ENCODE results near the gene ATP8A1.

Gene ATP8A1

DNA sequence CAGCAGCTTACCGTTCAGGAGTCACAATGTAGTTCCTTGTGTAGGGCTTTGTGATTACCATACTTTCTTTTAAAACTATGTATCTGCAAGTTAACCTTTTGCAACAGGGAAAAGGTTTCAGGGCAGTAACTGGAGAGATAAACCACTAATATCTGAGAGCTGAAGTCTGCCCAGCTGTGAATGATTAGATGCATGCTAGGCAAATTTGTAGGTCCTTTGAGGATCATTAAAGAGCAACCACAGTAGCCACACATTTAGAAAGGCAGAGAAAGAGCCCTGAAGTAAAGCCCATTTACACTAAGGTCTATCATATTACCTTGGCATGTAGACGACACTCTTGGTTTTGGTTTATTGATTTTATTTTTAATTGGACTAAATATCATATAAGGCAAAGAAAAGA, 60.0 kb downstream of the ATP8A1 start:
- no peaks in the 10 kb centered on the region for H4K20me1 ChIP-seq (ENCODE audit: insufficient read depth, low read length)
- no peaks in the 10 kb centered on the region for H3K9me3 ChIP-seq (ENCODE audit: insufficient read depth, low read length)
- no peak for TF ChIP-seq EZH2phosphoT487 (IDR thresholded peaks at IDR 0.05; ENCODE audit: low read depth)
- TF ChIP-seq, protein P1, sequence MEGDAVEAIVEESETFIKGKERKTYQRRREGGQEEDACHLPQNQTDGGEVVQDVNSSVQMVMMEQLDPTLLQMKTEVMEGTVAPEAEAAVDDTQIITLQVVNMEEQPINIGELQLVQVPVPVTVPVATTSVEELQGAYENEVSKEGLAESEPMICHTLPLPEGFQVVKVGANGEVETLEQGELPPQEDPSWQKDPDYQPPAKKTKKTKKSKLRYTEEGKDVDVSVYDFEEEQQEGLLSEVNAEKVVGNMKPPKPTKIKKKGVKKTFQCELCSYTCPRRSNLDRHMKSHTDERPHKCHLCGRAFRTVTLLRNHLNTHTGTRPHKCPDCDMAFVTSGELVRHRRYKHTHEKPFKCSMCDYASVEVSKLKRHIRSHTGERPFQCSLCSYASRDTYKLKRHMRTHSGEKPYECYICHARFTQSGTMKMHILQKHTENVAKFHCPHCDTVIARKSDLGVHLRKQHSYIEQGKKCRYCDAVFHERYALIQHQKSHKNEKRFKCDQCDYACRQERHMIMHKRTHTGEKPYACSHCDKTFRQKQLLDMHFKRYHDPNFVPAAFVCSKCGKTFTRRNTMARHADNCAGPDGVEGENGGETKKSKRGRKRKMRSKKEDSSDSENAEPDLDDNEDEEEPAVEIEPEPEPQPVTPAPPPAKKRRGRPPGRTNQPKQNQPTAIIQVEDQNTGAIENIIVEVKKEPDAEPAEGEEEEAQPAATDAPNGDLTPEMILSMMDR (IDR thresholded peaks at IDR 0.05; ENCODE audit: low read depth, low read length), result no peak
- H2AFZ ChIP-seq (ENCODE audit: low read depth, low read length), result no peak overlapping the region
- no peaks in the 10 kb centered on the region for H3K79me2 ChIP-seq (ENCODE audit: low read length)
- H3K4me3 ChIP-seq (ENCODE audit: low read length), result no peak overlapping the region
- no peaks in the 10 kb centered on the region for H3K27me3 ChIP-seq (ENCODE audit: low read depth, low read length)
- peaks cover 11% of the 10 kb centered on the region for H3K4me1 ChIP-seq (ENCODE audit: low read length)
- H3K9ac ChIP-seq (ENCODE audit: low read length), result no peak overlapping the region
- no peak overlapping the region for H3K4me2 ChIP-seq (ENCODE audit: low read length)
- H3K36me3 ChIP-seq (replicated peaks; ENCODE audit: low read depth, low read length), result no peaks in the 10 kb centered on the region
- H3K27ac ChIP-seq (ENCODE audit: low read length), result no peak overlapping the region

DNA sequence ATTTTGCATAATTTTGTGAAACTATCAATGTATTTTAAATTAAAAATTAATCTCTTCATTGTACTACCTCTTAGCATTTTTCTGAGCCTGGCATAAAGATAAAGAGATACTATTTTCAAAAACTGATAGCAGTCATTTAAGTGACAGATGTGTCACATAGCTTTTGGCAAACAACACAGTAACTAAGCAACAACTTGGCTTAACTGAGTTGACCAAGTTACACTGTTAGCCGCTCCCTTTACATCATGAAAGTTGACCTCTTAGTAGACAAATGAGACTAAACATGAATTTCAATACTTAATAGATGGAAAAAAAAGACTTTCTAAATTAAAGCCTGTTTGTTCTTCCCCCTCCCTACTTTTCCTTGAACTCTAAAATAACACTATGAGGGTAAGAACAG, 62.0 kb downstream of the ATP8A1 start:
- Histone ChIP-seq H3K27ac (ENCODE audit: low read length) (no peak overlapping the region), H3K9ac (ENCODE audit: low read length) (no peak overlapping the region), H3K4me3 (ENCODE audit: low read length) (no peak overlapping the region), H3K36me3 (replicated peaks; ENCODE audit: low read depth, low read length) (no peaks in the 10 kb centered on the region), H3K9me3 (ENCODE audit: insufficient read depth, low read length) (no peaks in the 10 kb centered on the region), H3K79me2 (ENCODE audit: low read length) (no peaks in the 10 kb centered on the region), H2AFZ (ENCODE audit: low read depth, low read length) (no peak overlapping the region), H3K27me3 (ENCODE audit: low read depth, low read length) (no peaks in the 10 kb centered on the region), H3K4me2 (ENCODE audit: low read length) (no peak overlapping the region), H3K4me1 (ENCODE audit: low read length) (0 out of 2 replicates have a peak, but pooled peaks cover 2% of the 10 kb centered on the region), H4K20me1 (ENCODE audit: insufficient read depth, low read length) (no peaks in the 10 kb centered on the region)
- no peak for TF ChIP-seq EZH2phosphoT487 (IDR thresholded peaks at IDR 0.05; ENCODE audit: low read depth)
- TF ChIP-seq, protein P1 (IDR thresholded peaks at IDR 0.05; ENCODE audit: low read depth, low read length), result no peak

DNA sequence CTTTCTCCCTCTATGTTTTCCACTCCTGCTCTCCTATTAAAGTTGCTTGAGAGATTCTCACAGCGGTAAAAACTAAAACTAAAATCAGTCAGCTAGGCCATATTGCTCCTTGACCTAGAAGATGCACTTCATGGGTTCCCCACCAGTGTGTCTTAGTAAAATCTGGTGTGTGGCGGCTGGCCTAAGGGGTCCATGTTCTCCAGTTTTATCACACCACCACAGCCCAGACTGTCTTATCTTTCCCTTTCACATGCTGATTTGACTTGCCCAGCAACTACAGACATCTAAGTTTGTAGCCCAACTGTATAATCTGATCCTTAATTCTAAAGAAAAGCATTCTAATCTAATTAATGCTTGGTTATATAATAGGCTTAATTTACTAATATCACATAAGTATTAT, 68.0 kb downstream of the ATP8A1 start:
- no peaks in the 10 kb centered on the region for H3K4me1 ChIP-seq (ENCODE audit: low read length)
- no peak overlapping the region for H2AFZ ChIP-seq (ENCODE audit: low read depth, low read length)
- H3K4me2 ChIP-seq (ENCODE audit: low read length), result no peak overlapping the region
- peaks cover 9% of the 10 kb centered on the region for H3K36me3 ChIP-seq (replicated peaks; ENCODE audit: low read depth, low read length)
- H3K9me3 ChIP-seq (ENCODE audit: insufficient read depth, low read length), result no peaks in the 10 kb centered on the region
- no peak overlapping the region for H3K27ac ChIP-seq (ENCODE audit: low read length)
- no peak overlapping the region for H3K9ac ChIP-seq (ENCODE audit: low read length)
- no peaks in the 10 kb centered on the region for H3K79me2 ChIP-seq (ENCODE audit: low read length)
- no peak overlapping the region for H3K4me3 ChIP-seq (ENCODE audit: low read length)
- TF ChIP-seq, protein P1 (IDR thresholded peaks at IDR 0.05; ENCODE audit: low read depth, low read length), result no peak
- no peak for TF ChIP-seq EZH2phosphoT487 (IDR thresholded peaks at IDR 0.05; ENCODE audit: low read depth)
- no peaks in the 10 kb centered on the region for H3K27me3 ChIP-seq (ENCODE audit: low read depth, low read length)
- H4K20me1 ChIP-seq (ENCODE audit: insufficient read depth, low read length), result no peaks in the 10 kb centered on the region

- Histone ChIP-seq H3K36me3 (replicated peaks; ENCODE audit: low read depth, low read length) (peaks cover 16% of the 10 kb centered on the region), H3K4me3 (ENCODE audit: low read length) (no peak overlapping the region), H4K20me1 (ENCODE audit: insufficient read depth, low read length) (no peaks in the 10 kb centered on the region), H3K27ac (ENCODE audit: low read length) (no peak overlapping the region), H3K4me1 (ENCODE audit: low read length) (no peaks in the 10 kb centered on the region), H3K4me2 (ENCODE audit: low read length) (no peak overlapping the region), H3K79me2 (ENCODE audit: low read length) (no peaks in the 10 kb centered on the region), H2AFZ (ENCODE audit: low read depth, low read length) (no peak overlapping the region), H3K9me3 (ENCODE audit: insufficient read depth, low read length) (no peaks in the 10 kb centered on the region), H3K27me3 (ENCODE audit: low read depth, low read length) (no peaks in the 10 kb centered on the region), H3K9ac (ENCODE audit: low read length) (no peak overlapping the region)
- TF ChIP-seq EZH2phosphoT487 (IDR thresholded peaks at IDR 0.05; ENCODE audit: low read depth), result no peak
- TF ChIP-seq, protein P1 (IDR thresholded peaks at IDR 0.05; ENCODE audit: low read depth, low read length), result no peak
Measured at GRCh38 chr4:42586775-42587174, 70.1 kb downstream of the ATP8A1 start.

All from OCI-LY3 (cell line).